H9 (cell line): ENCODE results near the gene BBS1. TPM values are rescaled to one million over a fixed set of nuclear protein-coding genes. Genes with fewer than 3 reads are reported as not detected.

Experiments used
- DNase-seq: peaks from one replicate; pipeline ENCODE4 v3.0.0-alpha.2; 2017
- H2AFZ ChIP-seq: one replicate; pipeline ENCODE4 v1.6.1; 2013; ENCODE audit warnings: mild to moderate bottlenecking, low read length, control low read depth, moderate library complexity
- H2AK5ac ChIP-seq: 2 replicates; pipeline ENCODE4 v1.6.1; 2013; ENCODE audit warnings: low read length, control low read depth, mixed read lengths; ENCODE audit not compliant: insufficient read length
- H2BK120ac ChIP-seq: one replicate; pipeline ENCODE4 v1.6.1; 2013; ENCODE audit warnings: low read depth, mild to moderate bottlenecking, low read length, control low read depth, inconsistent platforms; ENCODE audit not compliant: poor library complexity, severe bottlenecking
- H2BK12ac ChIP-seq: 2 replicates; pipeline ENCODE4 v1.6.1; 2013; ENCODE audit warnings: low read length, control low read depth, mixed read lengths, low read depth; ENCODE audit not compliant: insufficient read length
- H2BK15ac ChIP-seq: 2 replicates; pipeline ENCODE4 v1.6.1; 2013; ENCODE audit warnings: low read depth, low read length, control low read depth
- H2BK20ac ChIP-seq: one replicate; pipeline ENCODE4 v1.6.1; 2013; ENCODE audit warnings: low read depth, mild to moderate bottlenecking, low read length, control low read depth, inconsistent platforms; ENCODE audit not compliant: poor library complexity, severe bottlenecking
- H2BK5ac ChIP-seq: 2 replicates; pipeline ENCODE4 v1.6.1; 2013; ENCODE audit warnings: low read length, control low read depth, mixed read lengths; ENCODE audit not compliant: insufficient read length
- H3K14ac ChIP-seq: 2 replicates; pipeline ENCODE4 v1.6.1; 2013; ENCODE audit warnings: low read length, control low read depth; ENCODE audit not compliant: insufficient read depth
- H3K18ac ChIP-seq: 2 replicates; pipeline ENCODE4 v1.6.1; 2013; ENCODE audit warnings: low read depth, mild to moderate bottlenecking, mixed read lengths, low read length, control low read depth; ENCODE audit not compliant: insufficient read length
- H3K23ac ChIP-seq: 2 replicates; pipeline ENCODE4 v1.6.1; 2013; ENCODE audit warnings: low read length, control low read depth, mixed read lengths, low read depth; ENCODE audit not compliant: insufficient read length
- H3K23me2 ChIP-seq: 2 replicates; pipeline ENCODE4 v1.6.1; 2013; ENCODE audit warnings: low read depth, mild to moderate bottlenecking, mixed read lengths, low read length, control low read depth; ENCODE audit not compliant: insufficient read length, poor library complexity, severe bottlenecking
- H3K27ac ChIP-seq: 2 replicates; pipeline ENCODE4 v1.5.1; 2013; ENCODE audit warnings: low read length, control low read depth, mixed read lengths, low read depth; ENCODE audit not compliant: insufficient read length
- H3K27me3 ChIP-seq: 2 replicates; pipeline ENCODE4 v1.6.1; 2013; ENCODE audit warnings: low read length, control low read depth, inconsistent platforms; ENCODE audit not compliant: insufficient read depth
- H3K4ac ChIP-seq: 2 replicates; pipeline ENCODE4 v1.6.1; 2013; ENCODE audit warnings: low read depth, mild to moderate bottlenecking, control low read depth, inconsistent platforms, low read length, moderate library complexity
- H3K4me1 ChIP-seq: 2 replicates; pipeline ENCODE4 v1.6.1; 2013; ENCODE audit warnings: low read length, control low read depth, inconsistent platforms; ENCODE audit not compliant: insufficient read depth
- H3K4me2 ChIP-seq: 2 replicates; pipeline ENCODE4 v1.6.1; 2013; ENCODE audit warnings: low read length, control low read depth, mixed read lengths; ENCODE audit not compliant: insufficient read length, insufficient read depth
- H3K56ac ChIP-seq: 2 replicates; pipeline ENCODE4 v1.6.1; 2013; ENCODE audit warnings: low read depth, mild to moderate bottlenecking, mixed read lengths, low read length, control low read depth; ENCODE audit not compliant: insufficient read length
- H3K79me1 ChIP-seq: 2 replicates; pipeline ENCODE4 v1.6.1; 2013; ENCODE audit warnings: low read depth, mild to moderate bottlenecking, moderate library complexity, low read length, control low read depth, inconsistent platforms; ENCODE audit not compliant: insufficient read depth, poor library complexity, severe bottlenecking
- H3K79me2 ChIP-seq: 2 replicates; pipeline ENCODE4 v1.6.1; 2013; ENCODE audit warnings: low read length, control low read depth, inconsistent platforms; ENCODE audit not compliant: insufficient read depth
- H3K9ac ChIP-seq: 2 replicates; pipeline ENCODE4 v1.6.1; 2013; ENCODE audit warnings: low read length, control low read depth, mixed read lengths; ENCODE audit not compliant: insufficient read length; ENCODE audit errors: extremely low read depth
- H3K9me3 ChIP-seq: one replicate; pipeline ENCODE4 v1.6.1; 2013; ENCODE audit warnings: low read depth, low read length, inconsistent platforms; ENCODE audit not compliant: control insufficient read depth
- H3T11ph ChIP-seq: one replicate; pipeline ENCODE4 v1.6.1; 2013; ENCODE audit warnings: mild to moderate bottlenecking, low read length, control low read depth, inconsistent platforms
- H4K20me1 ChIP-seq: one replicate; pipeline ENCODE4 v1.6.1; 2013; ENCODE audit not compliant: control insufficient read depth, insufficient read length, insufficient read depth
- H4K5ac ChIP-seq: 2 replicates; pipeline ENCODE4 v1.6.1; 2013; ENCODE audit warnings: low read depth, mild to moderate bottlenecking, mixed read lengths, low read length, control low read depth; ENCODE audit not compliant: insufficient read length
- H4K8ac ChIP-seq: replicated peaks from 2 replicates; pipeline ENCODE4 v1.6.1; 2013; ENCODE audit warnings: low read length, control low read depth, mixed read lengths, low read depth; ENCODE audit not compliant: insufficient read length
- H4K91ac ChIP-seq: 2 replicates; pipeline ENCODE4 v1.6.1; 2013; ENCODE audit warnings: low read depth, mild to moderate bottlenecking, moderate library complexity, mixed read lengths, low read length, control low read depth; ENCODE audit not compliant: insufficient read length
- H3K27ac Mint-ChIP-seq, 3 experiments: 2 replicates in 2 of 3; 3 replicates in 1 of 3; pipeline ENCODE4 v1.8.0; 2020 to 2021; ENCODE audit warnings: mixed read lengths in 3 of 3, mild to moderate bottlenecking in 1 of 3, moderate library complexity in 1 of 3
- H3K27me3 Mint-ChIP-seq: 2 replicates; pipeline ENCODE4 v1.8.0; 2021; ENCODE audit warnings: low read depth, mild to moderate bottlenecking, moderate library complexity, mixed read lengths
- H3K36me3 Mint-ChIP-seq, 3 experiments: 2 replicates in 2 of 3; 3 replicates in 1 of 3; pipeline ENCODE4 v1.8.0; 2020 to 2021; ENCODE audit warnings: low read depth in 3 of 3, mixed read lengths in 3 of 3; ENCODE audit not compliant: insufficient read depth in 1 of 3
- H3K4me1 Mint-ChIP-seq, 2 experiments: 2 replicates each; pipeline ENCODE4 v1.8.0; 2020; ENCODE audit warnings: mixed read lengths in 2 of 2
- H3K4me3 Mint-ChIP-seq, 2 experiments: 2 replicates in 1 of 2; 3 replicates in 1 of 2; pipeline ENCODE4 v1.8.0; 2020 to 2021; ENCODE audit warnings: mild to moderate bottlenecking in 2 of 2, mixed read lengths in 2 of 2, moderate library complexity in 1 of 2
- H3K9me3 Mint-ChIP-seq, 2 experiments: 2 replicates in 1 of 2; 3 replicates in 1 of 2; pipeline ENCODE4 v1.8.0; 2020; ENCODE audit warnings: mild to moderate bottlenecking in 2 of 2, mixed read lengths in 2 of 2, moderate library complexity in 1 of 2
- WGBS: extraction: QIAGEN DNeasy Blood & Tissue Kit; methylation state at CpG from one replicate; pipeline ENCODE4 v1.1.7; 2013; ENCODE audit warnings: missing lambda C conversion rate, low lambda C conversion rate, mixed read lengths; ENCODE audit not compliant: insufficient read length; ENCODE audit errors: extremely low coverage; 5-methylcytosine and 5-hydroxymethylcytosine counted together
- total RNA-seq: library from RNA; stranded (reverse); gene quantifications from 2 replicates; pipeline ENCODE4 v1.2.1, GENCODE V29; 2021
- TF ChIP-seq, protein P1 (sequence below): fragments of 200-600 bp; sonication (generic); conservative IDR thresholded peaks from 3 replicates; pipeline ENCODE4 v1.8.0; 2021; ENCODE audit warnings: antibody characterized with exemption, mild to moderate bottlenecking

Gene BBS1
- total RNA-seq, 1 experiment from 2014 or later, result 27.2 TPM

DNA sequence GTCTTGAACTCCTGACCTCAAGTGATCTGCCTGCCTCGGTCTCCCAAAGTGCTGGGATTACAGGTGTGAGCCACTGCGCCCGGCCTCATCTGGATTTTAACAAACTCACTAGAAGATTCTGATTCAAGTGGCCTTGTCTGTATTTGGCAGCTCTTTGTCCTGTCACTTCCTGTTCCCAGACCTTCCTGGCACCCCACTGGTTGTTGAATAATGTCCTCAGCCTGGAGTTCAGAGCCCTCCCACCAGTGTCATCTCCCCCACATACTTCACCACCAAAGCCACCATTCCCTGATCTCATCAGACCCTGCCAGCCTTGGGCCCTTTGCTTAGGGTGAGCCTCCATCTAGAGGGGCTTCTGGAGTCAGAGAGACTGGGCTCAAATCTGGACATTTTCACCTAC is 40.4 kb upstream of the BBS1 start:
- H3K4ac ChIP-seq, result no peak overlapping the region
- H2BK20ac ChIP-seq, result no peak overlapping the region
- H3K18ac ChIP-seq, result no peak overlapping the region
- no peak overlapping the region for H2BK120ac ChIP-seq
- no peaks in the 10 kb centered on the region for H4K20me1 ChIP-seq
- H3K4me1 Mint-ChIP-seq, result peaks cover 25 to 38% of the 10 kb centered on the region in 2 experiments
- peaks cover 3 to 30% (median 23%) of the 10 kb centered on the region in 3 experiments; a peak in 6 of 7 replicates for H3K36me3 Mint-ChIP-seq
- H3K9me3 ChIP-seq, result no peaks in the 10 kb centered on the region
- no peaks in the 10 kb centered on the region for H3K79me1 ChIP-seq
- H3K79me2 ChIP-seq, result no peaks in the 10 kb centered on the region
- peak; percentile 47 for DNase-seq
- H2BK12ac ChIP-seq, result no peak overlapping the region
- no peak overlapping the region for H3K27ac ChIP-seq
- no peak overlapping the region for H3T11ph ChIP-seq
- H3K56ac ChIP-seq, result no peak overlapping the region
- TF ChIP-seq, protein P1, sequence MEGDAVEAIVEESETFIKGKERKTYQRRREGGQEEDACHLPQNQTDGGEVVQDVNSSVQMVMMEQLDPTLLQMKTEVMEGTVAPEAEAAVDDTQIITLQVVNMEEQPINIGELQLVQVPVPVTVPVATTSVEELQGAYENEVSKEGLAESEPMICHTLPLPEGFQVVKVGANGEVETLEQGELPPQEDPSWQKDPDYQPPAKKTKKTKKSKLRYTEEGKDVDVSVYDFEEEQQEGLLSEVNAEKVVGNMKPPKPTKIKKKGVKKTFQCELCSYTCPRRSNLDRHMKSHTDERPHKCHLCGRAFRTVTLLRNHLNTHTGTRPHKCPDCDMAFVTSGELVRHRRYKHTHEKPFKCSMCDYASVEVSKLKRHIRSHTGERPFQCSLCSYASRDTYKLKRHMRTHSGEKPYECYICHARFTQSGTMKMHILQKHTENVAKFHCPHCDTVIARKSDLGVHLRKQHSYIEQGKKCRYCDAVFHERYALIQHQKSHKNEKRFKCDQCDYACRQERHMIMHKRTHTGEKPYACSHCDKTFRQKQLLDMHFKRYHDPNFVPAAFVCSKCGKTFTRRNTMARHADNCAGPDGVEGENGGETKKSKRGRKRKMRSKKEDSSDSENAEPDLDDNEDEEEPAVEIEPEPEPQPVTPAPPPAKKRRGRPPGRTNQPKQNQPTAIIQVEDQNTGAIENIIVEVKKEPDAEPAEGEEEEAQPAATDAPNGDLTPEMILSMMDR, result no peak
- H3K4me1 ChIP-seq, result no peaks in the 10 kb centered on the region; the same call in 1 of the 2 replicates
- H3K27me3 ChIP-seq, result no peaks in the 10 kb centered on the region
- no peak overlapping the region for H2AFZ ChIP-seq
- no CpG with 5 or more reads among the region's 3 CpGs for WGBS
- peak overlapping the region in 1 of 3 experiments; percentile 41; a peak in 4 of 7 replicates for H3K27ac Mint-ChIP-seq
- H3K9me3 Mint-ChIP-seq, result no peaks in the 10 kb centered on the region
- peaks cover 6% of the 10 kb centered on the region for H3K27me3 Mint-ChIP-seq
- H3K9ac ChIP-seq, result no peak overlapping the region
- peak overlapping the region in 1 of 2 experiments; percentile 54; a peak in 2 of 5 replicates for H3K4me3 Mint-ChIP-seq
- no peak overlapping the region for H3K4me2 ChIP-seq
- no peak overlapping the region for H3K14ac ChIP-seq
- no peak overlapping the region for H4K8ac ChIP-seq
- no peak overlapping the region for H3K23ac ChIP-seq
- peaks cover 6% of the 10 kb centered on the region for H3K23me2 ChIP-seq
- H4K5ac ChIP-seq, result no peak overlapping the region
- H2BK15ac ChIP-seq, result no peak overlapping the region
- no peak overlapping the region for H2BK5ac ChIP-seq
- no peak overlapping the region for H4K91ac ChIP-seq
- H2AK5ac ChIP-seq, result no peak overlapping the region
